Measurements from ENCODE around the gene TTC34. TPM values are rescaled to one million over a fixed set of nuclear protein-coding genes. Genes with fewer than 3 reads are reported as not detected.
"Not testable (repeated sequence)": the region's sequence is repeated elsewhere in the genome, so short reads cannot be mapped to it uniquely, and the experiment has no call there.

The TTC34 gene
- total and polyA plus RNA-seq, 4 donors = 0.10 to 1.6 (median 1.1) TPM

DNA sequence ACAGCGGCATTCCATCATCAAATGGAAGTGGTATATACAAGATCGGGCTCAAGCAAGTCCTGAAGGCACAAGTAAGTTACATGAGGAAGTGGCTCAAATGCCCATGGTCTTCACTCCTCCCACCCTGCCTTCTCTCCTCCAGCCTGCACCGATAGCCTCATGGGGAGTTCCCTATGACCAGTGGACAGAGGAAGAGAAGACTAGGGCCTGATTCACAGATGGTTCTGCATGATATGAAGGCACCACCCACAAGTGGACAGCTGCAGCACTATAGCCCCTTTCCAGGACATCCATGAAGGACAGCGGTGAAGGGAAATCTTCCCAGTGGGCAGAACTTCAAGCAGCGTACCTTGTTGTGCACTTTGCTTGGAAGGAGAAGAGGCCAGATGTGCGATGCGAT, 175.7 kb downstream of the TTC34 start:
- H3K4me1 ChIP-seq (ENCODE audit: control insufficient read depth, insufficient read depth, low read length); H3K36me3 ChIP-seq (ENCODE audit: control insufficient read depth, insufficient read depth, low read length); DNase-seq (ENCODE audit: low read depth in 4 of 6, low spot score in 6 of 6); H3K4me3 ChIP-seq (ENCODE audit: low read depth, low read length); H3K9me3 ChIP-seq (ENCODE audit: control insufficient read depth, insufficient read depth, low read length); H3K27ac ChIP-seq (ENCODE audit: low read depth, low read length): not testable (repeated sequence)
- 85% methylated on average over 4 of the region's 7 CpGs for WGBS (ENCODE audit: insufficient coverage)
- peaks cover 38% of the 10 kb centered on the region for H3K27me3 ChIP-seq (ENCODE audit: control insufficient read depth, insufficient read depth, low read length)

DNA sequence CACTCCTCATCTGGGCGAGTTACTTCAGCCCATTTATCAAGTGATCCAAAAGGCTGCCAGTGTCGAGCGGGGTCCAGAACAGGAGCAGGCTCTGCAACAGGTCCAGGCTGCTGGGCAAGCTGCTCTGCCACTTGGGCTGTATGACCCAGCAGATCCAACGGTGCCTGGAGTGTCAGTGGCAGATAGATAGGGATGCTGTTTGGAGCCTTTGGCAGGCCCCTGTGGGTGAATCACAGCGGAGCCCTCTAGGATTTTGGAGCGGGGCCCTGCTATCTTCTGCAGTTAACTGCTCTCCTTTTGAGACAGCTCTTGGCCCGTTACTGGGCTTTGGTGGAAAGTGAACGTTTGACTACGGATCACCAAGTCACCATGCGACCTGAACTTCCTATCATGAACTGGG, 176.2 kb downstream of the TTC34 start:
- peaks cover under 1% of the 10 kb centered on the region for H3K9me3 ChIP-seq (ENCODE audit: control insufficient read depth, insufficient read depth, low read length)
- peaks cover 5% of the 10 kb centered on the region for H3K4me1 ChIP-seq (ENCODE audit: control insufficient read depth, insufficient read depth, low read length)
- no peak for DNase-seq (ENCODE audit: low read depth in 4 of 6, low spot score in 6 of 6)
- 79% methylated on average over 7 of the region's 10 CpGs for WGBS (ENCODE audit: insufficient coverage)
- H3K27ac ChIP-seq (ENCODE audit: low read depth, low read length) = no peak overlapping the region
- peaks cover 39% of the 10 kb centered on the region for H3K27me3 ChIP-seq (ENCODE audit: control insufficient read depth, insufficient read depth, low read length)
- H3K4me3 ChIP-seq (ENCODE audit: low read depth, low read length) = no peak overlapping the region
- H3K36me3 ChIP-seq (ENCODE audit: control insufficient read depth, insufficient read depth, low read length) = no peaks in the 10 kb centered on the region

DNA sequence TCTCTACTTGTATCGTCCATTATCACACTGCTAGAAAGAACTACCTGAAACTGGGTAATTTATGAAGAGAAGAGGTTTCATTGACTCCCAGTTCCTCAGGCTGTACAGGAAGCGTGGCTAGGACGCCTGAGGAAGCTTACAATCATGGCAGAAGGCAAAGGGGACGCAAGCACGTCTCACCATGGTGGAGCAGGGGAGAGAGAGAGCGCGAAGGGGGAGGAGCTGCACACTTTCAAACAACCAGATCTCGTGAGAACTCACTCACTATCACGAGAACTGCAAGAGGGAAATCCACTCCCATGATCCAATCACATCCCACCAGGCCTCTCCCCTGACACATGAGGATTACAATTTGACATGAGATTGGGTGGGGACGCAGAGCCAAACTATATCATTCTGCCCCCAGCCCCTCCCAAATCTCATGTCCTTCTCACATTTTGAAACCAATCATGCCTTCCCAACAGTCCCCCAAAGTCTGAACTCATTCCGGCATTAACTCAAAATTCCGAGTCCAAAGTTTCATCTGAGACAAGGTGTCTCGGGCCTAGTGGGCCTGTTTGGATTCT, 176.7 kb downstream of the TTC34 start:
- Histone ChIP-seq H3K9me3 (ENCODE audit: control insufficient read depth, insufficient read depth, low read length) (peaks cover 5% of the 10 kb centered on the region), H3K4me1 (ENCODE audit: control insufficient read depth, insufficient read depth, low read length) (peaks cover 5% of the 10 kb centered on the region), H3K27ac (ENCODE audit: low read depth, low read length) (no peak overlapping the region), H3K4me3 (ENCODE audit: low read depth, low read length) (no peak overlapping the region), H3K36me3 (ENCODE audit: control insufficient read depth, insufficient read depth, low read length) (no peaks in the 10 kb centered on the region), H3K27me3 (ENCODE audit: control insufficient read depth, insufficient read depth, low read length) (peaks cover 36% of the 10 kb centered on the region)
- no peak for DNase-seq (ENCODE audit: low read depth in 4 of 6, low spot score in 6 of 6)
- 84% methylated on average over 6 of the region's 13 CpGs for WGBS (ENCODE audit: insufficient coverage)

DNA sequence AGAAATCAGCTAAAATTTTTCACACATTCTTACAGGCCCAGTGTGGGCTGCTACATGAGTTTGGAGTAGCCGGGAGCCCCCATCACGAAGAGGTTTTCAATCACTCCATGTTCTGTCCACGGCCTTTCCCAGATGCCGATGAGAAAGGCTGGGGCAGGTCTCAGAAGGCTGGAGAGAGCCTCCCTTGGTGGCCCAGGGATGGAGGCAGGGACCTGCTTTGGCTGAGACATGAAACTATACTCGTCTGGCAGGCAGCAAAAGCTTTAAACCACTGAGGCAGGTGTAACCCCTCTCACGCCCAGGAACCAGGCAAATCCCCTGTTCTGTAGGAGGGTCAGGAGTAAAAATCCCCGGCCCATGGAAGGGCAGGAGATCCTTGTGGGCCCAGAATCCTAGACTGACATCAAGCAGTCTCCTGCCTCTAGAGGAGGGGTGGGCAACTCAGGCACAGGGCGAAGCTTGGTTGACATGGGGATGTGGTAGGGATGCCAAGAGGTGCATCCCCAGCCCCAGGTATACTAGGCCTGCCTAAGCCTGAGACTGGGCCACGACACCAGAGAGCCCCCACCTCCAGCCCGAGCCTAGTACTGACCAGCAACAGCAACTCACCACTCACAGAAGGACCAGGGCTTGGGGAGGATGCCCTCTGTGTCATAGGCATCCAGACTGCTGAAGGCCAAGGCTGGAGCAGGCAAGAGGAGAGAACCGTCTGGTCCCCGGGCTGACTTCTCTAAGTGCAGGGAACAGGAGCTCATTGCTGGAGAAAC, 177.7 kb downstream of the TTC34 start:
- WGBS (ENCODE audit: insufficient coverage) = 89% methylated on average over 12 of the region's 12 CpGs
- H3K9me3 ChIP-seq (ENCODE audit: control insufficient read depth, insufficient read depth, low read length) = peaks cover 6% of the 10 kb centered on the region
- no peak overlapping the region for H3K27ac ChIP-seq (ENCODE audit: low read depth, low read length)
- H3K27me3 ChIP-seq (ENCODE audit: control insufficient read depth, insufficient read depth, low read length) = peaks cover 27% of the 10 kb centered on the region
- H3K4me3 ChIP-seq (ENCODE audit: low read depth, low read length) = no peak overlapping the region
- no peak for DNase-seq (ENCODE audit: low read depth in 4 of 6, low spot score in 6 of 6)
- H3K36me3 ChIP-seq (ENCODE audit: control insufficient read depth, insufficient read depth, low read length) = no peaks in the 10 kb centered on the region
- no peaks in the 10 kb centered on the region for H3K4me1 ChIP-seq (ENCODE audit: control insufficient read depth, insufficient read depth, low read length)

DNA sequence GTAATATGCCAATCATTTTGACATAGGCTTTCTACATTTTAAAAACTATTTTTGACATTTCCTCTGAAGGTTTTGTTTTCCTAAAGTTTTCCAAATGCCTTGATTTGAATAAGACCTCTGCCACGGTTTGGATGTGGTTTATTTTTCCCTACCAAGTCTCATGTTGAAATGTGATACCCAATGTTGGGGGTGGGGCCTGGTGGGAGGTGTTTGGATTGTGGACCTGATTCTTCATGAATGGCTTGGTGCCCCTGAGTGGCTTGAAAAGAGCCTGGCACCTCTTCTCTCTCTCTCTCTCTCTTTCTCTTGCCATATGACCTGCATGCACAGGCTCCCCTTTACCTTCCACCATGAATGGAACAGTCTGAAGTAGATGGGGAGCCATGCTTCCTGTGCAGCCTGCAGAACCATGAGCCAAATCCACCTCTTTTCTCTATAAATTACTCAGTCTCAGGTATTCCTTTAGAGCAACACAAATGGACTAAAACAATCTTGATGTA, 183.5 kb downstream of the TTC34 start:
- H3K9me3 ChIP-seq (ENCODE audit: control insufficient read depth, insufficient read depth, low read length) = peaks cover 10% of the 10 kb centered on the region
- WGBS (ENCODE audit: insufficient coverage) = 20% methylated on average over 1 of the region's 1 CpG

DNA sequence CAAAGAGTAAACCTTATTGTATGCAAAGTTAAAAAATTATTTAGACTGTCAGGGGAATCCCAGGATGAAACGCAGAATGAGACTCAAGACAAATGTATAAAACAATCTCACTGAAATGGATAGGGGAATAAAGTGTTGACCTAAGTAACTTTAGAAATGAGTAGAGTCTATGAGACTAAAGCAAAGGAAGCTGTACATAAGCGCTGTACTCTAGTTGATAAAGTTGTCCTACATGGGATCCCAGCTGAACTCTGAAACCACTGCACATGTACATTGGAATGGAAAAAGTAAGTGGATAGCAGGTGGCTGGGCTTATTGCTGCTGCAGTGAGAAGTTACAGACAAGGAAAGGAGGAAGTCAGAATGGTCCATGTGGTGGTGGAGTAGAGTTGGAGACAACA, 187.3 kb downstream of the TTC34 start:
- no peaks in the 10 kb centered on the region for H3K27me3 ChIP-seq (ENCODE audit: control insufficient read depth, insufficient read depth, low read length)
- H3K27ac ChIP-seq (ENCODE audit: low read depth, low read length) = no peak overlapping the region
- H3K36me3 ChIP-seq (ENCODE audit: control insufficient read depth, insufficient read depth, low read length) = no peaks in the 10 kb centered on the region
- DNase-seq (ENCODE audit: low read depth in 4 of 6, low spot score in 6 of 6) = no peak
- 86% methylated on average over 1 of the region's 2 CpGs for WGBS (ENCODE audit: insufficient coverage)
- peaks cover 27% of the 10 kb centered on the region for H3K4me1 ChIP-seq (ENCODE audit: control insufficient read depth, insufficient read depth, low read length)
- H3K9me3 ChIP-seq (ENCODE audit: control insufficient read depth, insufficient read depth, low read length) = peaks cover 4% of the 10 kb centered on the region
- no peak overlapping the region for H3K4me3 ChIP-seq (ENCODE audit: low read depth, low read length)

More for the DNA sequence above, 183.5 kb downstream of the TTC34 start:
- Histone ChIP-seq H3K4me1 (ENCODE audit: control insufficient read depth, insufficient read depth, low read length) (no peaks in the 10 kb centered on the region), H3K27me3 (ENCODE audit: control insufficient read depth, insufficient read depth, low read length) (peaks cover 2% of the 10 kb centered on the region), H3K4me3 (ENCODE audit: low read depth, low read length) (no peak overlapping the region), H3K36me3 (ENCODE audit: control insufficient read depth, insufficient read depth, low read length) (no peaks in the 10 kb centered on the region), H3K27ac (ENCODE audit: low read depth, low read length) (no peak overlapping the region)
- no peak for DNase-seq (ENCODE audit: low read depth in 4 of 6, low spot score in 6 of 6)

DNA sequence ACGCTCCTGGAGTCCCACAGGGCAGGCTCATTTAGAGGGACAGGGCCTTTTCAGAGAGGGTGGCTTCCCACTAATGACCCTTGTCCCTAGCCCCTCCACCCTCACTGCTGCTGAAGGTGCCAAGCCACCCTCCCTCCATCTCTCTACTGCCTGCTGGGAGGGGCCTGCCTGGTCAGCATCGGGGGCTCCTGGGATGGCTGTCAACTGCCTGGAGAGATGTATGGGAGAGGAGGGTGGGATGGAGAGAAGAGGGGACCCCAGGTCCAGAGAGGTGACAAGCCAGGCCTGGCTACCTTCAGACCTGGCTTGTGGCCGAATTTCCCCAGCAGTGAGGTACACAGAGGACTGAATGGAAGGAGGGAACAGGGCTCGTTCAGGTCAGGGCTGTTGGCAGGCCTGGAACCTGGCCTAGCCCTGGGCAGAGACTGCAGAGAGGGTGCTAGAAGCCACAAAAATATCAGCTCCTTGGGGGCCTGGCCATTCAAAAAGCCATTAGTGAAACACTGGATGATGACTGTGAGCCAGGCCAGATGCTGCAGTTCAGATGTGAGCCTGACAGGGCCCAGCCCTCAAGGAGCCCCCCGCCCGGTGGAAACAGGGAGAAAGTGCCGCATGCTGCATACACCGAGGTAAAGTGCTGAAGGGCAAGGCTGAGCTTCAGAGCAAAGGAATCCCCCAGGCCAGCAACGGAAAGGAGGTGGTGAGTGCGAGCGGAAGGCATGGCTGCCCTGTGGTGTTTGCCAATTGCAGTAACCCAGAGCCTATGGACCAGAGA, 188.7 kb downstream of the TTC34 start:
- no peak overlapping the region for H3K27ac ChIP-seq (ENCODE audit: low read depth, low read length)
- 79% methylated on average over 11 of the region's 11 CpGs for WGBS (ENCODE audit: insufficient coverage)
- no peak overlapping the region for H3K4me3 ChIP-seq (ENCODE audit: low read depth, low read length)
- H3K36me3 ChIP-seq (ENCODE audit: control insufficient read depth, insufficient read depth, low read length) = no peaks in the 10 kb centered on the region
- H3K27me3 ChIP-seq (ENCODE audit: control insufficient read depth, insufficient read depth, low read length) = no peaks in the 10 kb centered on the region
- H3K4me1 ChIP-seq (ENCODE audit: control insufficient read depth, insufficient read depth, low read length) = peaks cover 31% of the 10 kb centered on the region
- no peak for DNase-seq (ENCODE audit: low read depth in 4 of 6, low spot score in 6 of 6)
- H3K9me3 ChIP-seq (ENCODE audit: control insufficient read depth, insufficient read depth, low read length) = peaks cover 4% of the 10 kb centered on the region

DNA sequence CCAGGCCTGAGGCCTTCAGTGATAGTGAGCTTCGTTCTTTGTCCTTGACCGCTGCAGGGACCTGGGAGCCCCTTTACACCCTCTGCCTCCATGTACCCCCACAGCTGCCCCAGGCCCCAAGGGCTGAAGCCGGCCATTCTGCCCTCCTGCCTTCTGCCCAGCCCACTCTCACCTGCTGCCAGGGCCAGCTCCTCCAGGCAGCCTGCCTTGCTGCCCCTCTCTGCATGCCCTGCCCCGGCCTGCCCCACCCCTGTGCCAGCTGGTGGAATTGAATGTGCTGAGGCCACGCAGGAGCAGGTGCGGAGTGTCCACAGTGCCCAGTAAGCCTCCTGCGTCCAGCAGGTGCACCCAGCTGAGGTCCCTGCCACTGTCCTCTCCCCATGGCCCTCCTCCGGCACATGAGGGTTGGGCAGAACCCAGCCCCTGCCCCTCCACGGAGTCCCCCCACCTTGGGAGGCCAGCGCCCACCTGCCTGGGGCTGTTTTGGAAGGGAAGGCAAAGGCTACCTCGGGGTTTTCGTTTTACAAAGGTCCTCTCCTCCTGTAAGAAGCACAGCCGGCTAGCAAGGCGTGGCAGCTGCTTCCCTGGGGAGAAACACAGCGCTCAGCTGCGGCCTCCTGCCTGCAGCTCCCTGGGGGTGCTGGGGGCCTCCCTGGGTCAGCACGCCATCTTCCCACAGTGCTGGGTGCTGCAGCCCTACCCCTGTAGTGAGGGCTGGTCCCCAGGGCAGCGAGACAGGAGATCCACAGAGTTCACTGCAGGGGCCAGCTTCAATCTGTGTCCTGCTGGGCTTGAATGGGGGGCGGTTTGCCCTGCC, 189.7 kb downstream of the TTC34 start:
- no peak overlapping the region for H3K4me3 ChIP-seq (ENCODE audit: low read depth, low read length)
- H3K4me1 ChIP-seq (ENCODE audit: control insufficient read depth, insufficient read depth, low read length) = peaks cover 41% of the 10 kb centered on the region
- H3K27ac ChIP-seq (ENCODE audit: low read depth, low read length) = no peak overlapping the region
- no peak for DNase-seq (ENCODE audit: low read depth in 4 of 6, low spot score in 6 of 6)
- no peaks in the 10 kb centered on the region for H3K27me3 ChIP-seq (ENCODE audit: control insufficient read depth, insufficient read depth, low read length)
- no peaks in the 10 kb centered on the region for H3K36me3 ChIP-seq (ENCODE audit: control insufficient read depth, insufficient read depth, low read length)
- WGBS (ENCODE audit: insufficient coverage) = 84% methylated on average over 17 of the region's 19 CpGs
- peaks cover 4% of the 10 kb centered on the region for H3K9me3 ChIP-seq (ENCODE audit: control insufficient read depth, insufficient read depth, low read length)

DNA sequence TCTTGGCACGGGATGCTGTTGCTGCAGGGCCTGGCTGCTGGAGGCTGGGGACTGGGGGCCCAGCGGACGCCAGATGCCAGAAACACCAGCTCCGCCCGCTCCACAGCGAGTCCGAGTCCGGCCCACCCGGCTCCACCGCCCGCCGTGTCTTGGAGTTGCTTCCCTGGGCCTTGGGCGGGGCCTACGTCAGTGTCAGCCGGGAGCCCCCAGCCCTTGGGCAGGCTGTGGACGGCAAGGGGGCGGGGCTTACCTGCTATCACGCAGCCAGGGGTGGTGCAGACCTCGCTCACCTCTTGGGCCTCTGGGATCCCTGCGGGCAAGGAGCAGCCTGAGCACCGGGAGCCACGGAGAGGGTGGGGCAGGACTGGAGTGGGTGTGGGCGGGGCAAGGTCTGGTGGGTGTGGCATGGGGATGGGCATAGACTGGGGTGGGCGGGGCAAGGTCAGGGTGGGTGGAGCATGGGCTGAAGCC, 190.4 kb downstream of the TTC34 start:
- H3K27ac ChIP-seq (ENCODE audit: low read depth, low read length) = no peak overlapping the region
- peaks cover 44% of the 10 kb centered on the region for H3K4me1 ChIP-seq (ENCODE audit: control insufficient read depth, insufficient read depth, low read length)
- DNase-seq (ENCODE audit: low read depth in 4 of 6, low spot score in 6 of 6) = peak in 2 of 6 donors; percentile 70 to 78
- whole genome bisulfite sequencing (ENCODE audit: insufficient coverage) = 10% methylated on average over 24 of the region's 24 CpGs
- H3K27me3 ChIP-seq (ENCODE audit: control insufficient read depth, insufficient read depth, low read length) = no peaks in the 10 kb centered on the region
- no peak overlapping the region for H3K4me3 ChIP-seq (ENCODE audit: low read depth, low read length)
- H3K9me3 ChIP-seq (ENCODE audit: control insufficient read depth, insufficient read depth, low read length) = peaks cover 2% of the 10 kb centered on the region
- no peaks in the 10 kb centered on the region for H3K36me3 ChIP-seq (ENCODE audit: control insufficient read depth, insufficient read depth, low read length)

Data from spinal cord (tissue), 10 donors.